HCT116 (cell line): Measurements from ENCODE around the gene MTHFD2. TPM values are rescaled to one million over a fixed set of nuclear protein-coding genes. Genes with fewer than 3 reads are reported as not detected.

ENCODE experiments used
- ATAC-seq: fragments of 200-7000 bp; cut with Tn5 transposase; 2 replicates; pipeline ENCODE4 v1.9.1; 2020; ENCODE audit warnings: mild to moderate bottlenecking, moderate library complexity
- BruUV-seq: library from RNA; stranded (reverse); fragments of 400-500 nt; replicated peaks from 2 replicates; lab custom pipeline; 2021; lab: Mats Ljungman, UMichigan
- CTCF ChIA-PET: fragments of 300-600 bp; sonication (Branson Sonifier 250); formaldehyde crosslinking; loops from one replicate; lab custom pipeline; 2021; ENCODE audit warnings: antibody characterized with exemption; lab: Charles Lee
- POLR2A ChIA-PET: fragments of 300-600, 350-600 bp; sonication (Branson Sonifier 250); formaldehyde crosslinking; loops from one replicate; lab custom pipeline; 2021; ENCODE audit warnings: antibody characterized with exemption; lab: Charles Lee
- RAD21 ChIA-PET, 2 experiments: fragments of 300-600 bp; sonication (Branson Sonifier 250); formaldehyde crosslinking; loops; one replicate each; lab custom pipeline; 2023; ENCODE audit warnings: low total read pairs in 2 of 2; ENCODE audit not compliant: uncharacterized antibody in 2 of 2, unreplicated experiment in 2 of 2, low non-redundant PET in 1 of 2; lab: Charles Lee
- DNase-seq: peaks from one replicate; pipeline ENCODE4 v3.0.0-alpha.2; 2010; ENCODE audit warnings: low read depth, low spot score
- H2AFZ ChIP-seq: fragments of 200-600 bp; shearing (Covaris generic), sonication (generic); 2 replicates; pipeline ENCODE4 v1.6.1; 2017; ENCODE audit warnings: low read depth, mixed run types, mixed read lengths, antibody characterized with exemption, low read length; ENCODE audit not compliant: poor library complexity, severe bottlenecking
- H3K27ac ChIP-seq: 2 replicates; pipeline ENCODE4 v1.5.1; 2012; ENCODE audit warnings: low read depth, low read length
- H3K27me3 ChIP-seq: fragments of 200-600 bp; sonication (generic); 2 replicates; pipeline ENCODE4 v1.6.1; 2016; ENCODE audit warnings: mixed run types, low read length, mixed read lengths; ENCODE audit not compliant: insufficient read depth
- H3K36me3 ChIP-seq, 2 experiments: fragments of 200-500 bp in 1 of 2; fragments of 200-600 bp in 1 of 2; sonication (Bioruptor generic) in 1 of 2; sonication (generic) in 1 of 2; 2 replicates each; pipeline versions ENCODE4 v1.5.1 to v1.6.1; 2014 to 2016; ENCODE audit warnings: low read length in 2 of 2, inconsistent platforms in 1 of 2, mixed read lengths in 1 of 2, mixed run types in 1 of 2; ENCODE audit not compliant: insufficient read depth in 2 of 2, control insufficient read depth in 1 of 2
- H3K4me1 ChIP-seq, 2 experiments: fragments of 200-600 bp in 1 of 2; sonication (generic) in 1 of 2; 2 replicates each; pipeline versions ENCODE4 v1.5.1 to v1.6.1; 2012 to 2017; ENCODE audit warnings: low read length in 2 of 2, inconsistent platforms in 1 of 2, mild to moderate bottlenecking in 1 of 2, mixed read lengths in 1 of 2, mixed run types in 1 of 2, moderate library complexity in 1 of 2; ENCODE audit not compliant: insufficient read depth in 2 of 2, control insufficient read depth in 1 of 2
- H3K4me2 ChIP-seq: fragments of 200-600 bp; sonication (generic); 2 replicates; pipeline ENCODE4 v1.6.1; 2017; ENCODE audit warnings: mixed run types, low read length, mixed read lengths
- H3K4me3 ChIP-seq, 2 experiments: fragments of 200-600 bp in 1 of 2; sonication (generic) in 1 of 2; replicated peaks in 1 of 2; 2 replicates each; pipeline ENCODE4 v1.5.1; 2011 to 2016; ENCODE audit warnings: low read length in 2 of 2, control low read depth in 1 of 2, low read depth in 1 of 2, mild to moderate bottlenecking in 1 of 2, mixed read lengths in 1 of 2, mixed run types in 1 of 2
- H3K79me2 ChIP-seq: fragments of 200-600 bp; sonication (generic); 2 replicates; pipeline ENCODE4 v1.6.1; 2017; ENCODE audit warnings: mild to moderate bottlenecking, mixed run types, low read length, moderate library complexity, mixed read lengths; ENCODE audit not compliant: insufficient read depth
- H3K9ac ChIP-seq: fragments of 200-600 bp; sonication (generic); 2 replicates; pipeline ENCODE4 v1.6.1; 2016; ENCODE audit warnings: low read length, mixed read lengths
- H3K9me2 ChIP-seq: fragments of 200-600 bp; sonication (generic), shearing (Covaris generic); 2 replicates; pipeline ENCODE4 v1.6.1; 2017; ENCODE audit warnings: mixed run types, mild to moderate bottlenecking, moderate library complexity; ENCODE audit not compliant: insufficient read depth
- H3K9me3 ChIP-seq, 2 experiments: fragments of 200-500 bp in 1 of 2; fragments of 200-600 bp in 1 of 2; sonication (Bioruptor generic) in 1 of 2; sonication (generic) in 1 of 2; 2 replicates each; pipeline ENCODE4 v1.6.1; 2014 to 2017; ENCODE audit warnings: low read length in 2 of 2, mixed read lengths in 2 of 2, inconsistent platforms in 1 of 2, low read depth in 1 of 2, mild to moderate bottlenecking in 1 of 2, mixed run types in 1 of 2, moderate library complexity in 1 of 2; ENCODE audit not compliant: control insufficient read depth in 1 of 2, insufficient read depth in 1 of 2
- H4K20me1 ChIP-seq: fragments of 200-600 bp; sonication (generic), shearing (Covaris generic); 2 replicates; pipeline ENCODE4 v1.6.1; 2017; ENCODE audit warnings: mixed run types, mild to moderate bottlenecking, moderate library complexity; ENCODE audit not compliant: insufficient read depth
- CBX3 ChIP-seq: IDR thresholded peaks from 2 replicates; pipeline ENCODE4 v1.6.1; 2012; ENCODE audit warnings: low read depth
- CEBPB ChIP-seq: IDR thresholded peaks from 2 replicates; pipeline ENCODE4 v1.6.1; 2012; ENCODE audit warnings: low read depth
- CTCF ChIP-seq, 3 experiments: fragments of 200-600 bp in 1 of 3; sonication (generic) in 1 of 3; IDR thresholded peaks in 2 of 3; conservative IDR thresholded peaks in 1 of 3; 2 replicates each; pipeline ENCODE4 v1.5.1; 2012 to 2017; ENCODE audit warnings: low read depth in 2 of 3, low read length in 2 of 3, antibody characterized with exemption in 1 of 3, borderline replicate concordance in 1 of 3, control low read depth in 1 of 3, mild to moderate bottlenecking in 1 of 3, mixed read lengths in 1 of 3, mixed run types in 1 of 3, moderate library complexity in 1 of 3; ENCODE audit not compliant: insufficient read depth in 1 of 3
- EGR1 ChIP-seq: IDR thresholded peaks from 2 replicates; pipeline ENCODE4 v1.6.1; 2012; ENCODE audit warnings: low read depth
- EZH2 ChIP-seq: fragments of 200-600 bp; sonication (generic); IDR thresholded peaks from 2 replicates; pipeline ENCODE4 v1.6.1; 2017; ENCODE audit warnings: antibody characterized with exemption, mixed run types
- EZH2phosphoT487 ChIP-seq: fragments of 200-600 bp; IDR thresholded peaks from 2 replicates; pipeline ENCODE4 v1.6.1; 2018; ENCODE audit warnings: antibody characterized with exemption, borderline replicate concordance
- FOSL1 ChIP-seq: IDR thresholded peaks from 2 replicates; pipeline ENCODE4 v1.6.1; 2012; ENCODE audit warnings: low read depth
- JUND ChIP-seq: IDR thresholded peaks from 2 replicates; pipeline ENCODE4 v1.6.1; 2012
- POLR2A ChIP-seq: IDR thresholded peaks from 2 replicates; pipeline ENCODE4 v1.7.0; 2011; ENCODE audit warnings: borderline replicate concordance; ENCODE audit not compliant: insufficient read depth, insufficient read length; ENCODE audit errors: extremely low read depth
- POLR2AphosphoS5 ChIP-seq: IDR thresholded peaks from 2 replicates; pipeline ENCODE4 v1.6.1; 2011; ENCODE audit warnings: mild to moderate bottlenecking, low read depth, low read length, moderate library complexity
- SIN3A ChIP-seq: IDR thresholded peaks from 2 replicates; pipeline ENCODE4 v1.6.1; 2012; ENCODE audit warnings: low read depth
- SP1 ChIP-seq: IDR thresholded peaks from 2 replicates; pipeline ENCODE4 v1.6.1; 2012; ENCODE audit warnings: low read depth
- SRF ChIP-seq: IDR thresholded peaks from 2 replicates; pipeline ENCODE4 v1.6.1; 2012; ENCODE audit warnings: low read depth
- YY1 ChIP-seq: IDR thresholded peaks from 2 replicates; pipeline ENCODE4 v1.6.1; 2011; ENCODE audit warnings: low read length, low read depth, moderate library complexity, mild to moderate bottlenecking; ENCODE audit not compliant: insufficient replicate concordance; ENCODE audit errors: extremely low read depth
- ZBTB33 ChIP-seq: IDR thresholded peaks from 2 replicates; pipeline ENCODE4 v1.6.1; 2011; ENCODE audit warnings: mild to moderate bottlenecking, low read length, moderate library complexity; ENCODE audit not compliant: insufficient replicate concordance; ENCODE audit errors: extremely low read depth
- intact Hi-C: fragments of 100-400 bp; cut with micrococcal nuclease; formaldehyde crosslinking; loops from 2 replicates; pipeline ENCODE4 v1.10.0; 2022
- total RNA-seq: library from RNA; stranded (reverse); gene quantifications from one replicate; pipeline ENCODE4 v1.2.1, GENCODE V29; 2021; ENCODE audit not compliant: unreplicated experiment
- TF ChIP-seq, protein P1 (sequence below): IDR thresholded peaks from 2 replicates; pipeline ENCODE4 v1.6.1; 2012
- TF ChIP-seq, protein P2 (sequence below): IDR thresholded peaks from 2 replicates; pipeline ENCODE4 v1.6.1; 2012; ENCODE audit warnings: low read depth
- TF ChIP-seq, protein P3 (sequence below): IDR thresholded peaks from 2 replicates; pipeline ENCODE4 v1.6.1; 2012

MTHFD2 gene
- total RNA-seq, 1 experiment from 2014 or later, result 445 TPM

- no peak for DNase-seq
- intact Hi-C loops, result no loop called here
Observed at GRCh38 chr2:74227646-74228045, 29.2 kb downstream of the MTHFD2 start.

More at GRCh38 chr2:74227646-74228045, 29.2 kb downstream of the MTHFD2 start:
- Histone ChIP-seq H4K20me1 (no peaks in the 10 kb centered on the region), H3K9me3 (no peaks in the 10 kb centered on the region), H2AFZ (no peak overlapping the region), H3K4me1 (0 out of 4 replicates have a peak, but pooled peaks cover 2 to 6% of the 10 kb centered on the region in 2 experiments), H3K27ac (no peak overlapping the region), H3K9me2 (no peaks in the 10 kb centered on the region), H3K36me3 (no peaks in the 10 kb centered on the region), H3K79me2 (no peaks in the 10 kb centered on the region), H3K27me3 (no peaks in the 10 kb centered on the region), H3K9ac (no peak overlapping the region), H3K4me2 (no peak overlapping the region), H3K4me3 (no peak overlapping the region)
- ATAC-seq, result no peak
- no TSS peak for BruUV-seq
- TF ChIP-seq CBX3, result no peak
- no peak for TF ChIP-seq POLR2AphosphoS5
- no peak for TF ChIP-seq ZBTB33
- no peak for TF ChIP-seq EGR1
- TF ChIP-seq FOSL1, result no peak
- TF ChIP-seq SP1, result no peak
- TF ChIP-seq SIN3A, result no peak
- TF ChIP-seq, protein P1, sequence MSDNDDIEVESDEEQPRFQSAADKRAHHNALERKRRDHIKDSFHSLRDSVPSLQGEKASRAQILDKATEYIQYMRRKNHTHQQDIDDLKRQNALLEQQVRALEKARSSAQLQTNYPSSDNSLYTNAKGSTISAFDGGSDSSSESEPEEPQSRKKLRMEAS, result no peak
- TF ChIP-seq, protein P2, sequence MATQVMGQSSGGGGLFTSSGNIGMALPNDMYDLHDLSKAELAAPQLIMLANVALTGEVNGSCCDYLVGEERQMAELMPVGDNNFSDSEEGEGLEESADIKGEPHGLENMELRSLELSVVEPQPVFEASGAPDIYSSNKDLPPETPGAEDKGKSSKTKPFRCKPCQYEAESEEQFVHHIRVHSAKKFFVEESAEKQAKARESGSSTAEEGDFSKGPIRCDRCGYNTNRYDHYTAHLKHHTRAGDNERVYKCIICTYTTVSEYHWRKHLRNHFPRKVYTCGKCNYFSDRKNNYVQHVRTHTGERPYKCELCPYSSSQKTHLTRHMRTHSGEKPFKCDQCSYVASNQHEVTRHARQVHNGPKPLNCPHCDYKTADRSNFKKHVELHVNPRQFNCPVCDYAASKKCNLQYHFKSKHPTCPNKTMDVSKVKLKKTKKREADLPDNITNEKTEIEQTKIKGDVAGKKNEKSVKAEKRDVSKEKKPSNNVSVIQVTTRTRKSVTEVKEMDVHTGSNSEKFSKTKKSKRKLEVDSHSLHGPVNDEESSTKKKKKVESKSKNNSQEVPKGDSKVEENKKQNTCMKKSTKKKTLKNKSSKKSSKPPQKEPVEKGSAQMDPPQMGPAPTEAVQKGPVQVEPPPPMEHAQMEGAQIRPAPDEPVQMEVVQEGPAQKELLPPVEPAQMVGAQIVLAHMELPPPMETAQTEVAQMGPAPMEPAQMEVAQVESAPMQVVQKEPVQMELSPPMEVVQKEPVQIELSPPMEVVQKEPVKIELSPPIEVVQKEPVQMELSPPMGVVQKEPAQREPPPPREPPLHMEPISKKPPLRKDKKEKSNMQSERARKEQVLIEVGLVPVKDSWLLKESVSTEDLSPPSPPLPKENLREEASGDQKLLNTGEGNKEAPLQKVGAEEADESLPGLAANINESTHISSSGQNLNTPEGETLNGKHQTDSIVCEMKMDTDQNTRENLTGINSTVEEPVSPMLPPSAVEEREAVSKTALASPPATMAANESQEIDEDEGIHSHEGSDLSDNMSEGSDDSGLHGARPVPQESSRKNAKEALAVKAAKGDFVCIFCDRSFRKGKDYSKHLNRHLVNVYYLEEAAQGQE, result no peak
- no peak for TF ChIP-seq POLR2A
- TF ChIP-seq JUND, result no peak
- TF ChIP-seq SRF, result no peak
- no peak for TF ChIP-seq CEBPB
- TF ChIP-seq CTCF (IDR thresholded peaks at IDR 0.05 in 2 of 3, conservative IDR thresholded peaks at IDR 0.05 in 1 of 3; ENCODE audit: borderline replicate concordance in 1 of 3, insufficient read depth in 1 of 3, low read depth in 2 of 3, low read length in 2 of 3), result no peak
- TF ChIP-seq, protein P3, sequence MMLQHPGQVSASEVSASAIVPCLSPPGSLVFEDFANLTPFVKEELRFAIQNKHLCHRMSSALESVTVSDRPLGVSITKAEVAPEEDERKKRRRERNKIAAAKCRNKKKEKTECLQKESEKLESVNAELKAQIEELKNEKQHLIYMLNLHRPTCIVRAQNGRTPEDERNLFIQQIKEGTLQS, result no peak
- no peak for TF ChIP-seq EZH2
- no peak for TF ChIP-seq EZH2phosphoT487
- TF ChIP-seq YY1, result no peak
- POLR2A ChIA-PET, result no interaction called here
- CTCF ChIA-PET, result no interaction called here
- RAD21 ChIA-PET, result no interaction called here
